22Rv1 (cell line): ENCODE measurements around the gene SIRT7.

Experiments used
- CTCF ChIP-seq: fragments of 450-650 bp; IDR thresholded peaks from 2 replicates; pipeline ENCODE4 v1.5.1; 2017; ENCODE audit warnings: mild to moderate bottlenecking
- ZFX ChIP-seq: fragments of 450-650 bp; IDR thresholded peaks from 2 replicates; pipeline ENCODE4 v1.6.1; 2017; ENCODE audit warnings: antibody characterized with exemption, borderline replicate concordance

- TF ChIP-seq CTCF (no peak), ZFX (no peak)
Observed at GRCh38 chr17:81933178-81933699, 15.3 kb upstream of the SIRT7 start.
